Stimulated activated CD4-positive, alpha-beta T cell treated with anti-CD3 and anti-CD28 coated beads, Interleukin-15, amount 100 ng/mL, for 24 hours (primary cell): Measurements from ENCODE around the gene SLC25A2.
A peak's percentile ranks its signal among the peaks of the same experiment; 100 is the strongest.
"Not testable (repeated sequence)": the region's sequence is repeated elsewhere in the genome, so short reads cannot be mapped to it uniquely, and the experiment has no call there.

ENCODE experiments used
- DNase-seq: peaks from one replicate; pipeline ENCODE4 v3.0.0-alpha.2; 2020

SLC25A2 gene

DNA sequence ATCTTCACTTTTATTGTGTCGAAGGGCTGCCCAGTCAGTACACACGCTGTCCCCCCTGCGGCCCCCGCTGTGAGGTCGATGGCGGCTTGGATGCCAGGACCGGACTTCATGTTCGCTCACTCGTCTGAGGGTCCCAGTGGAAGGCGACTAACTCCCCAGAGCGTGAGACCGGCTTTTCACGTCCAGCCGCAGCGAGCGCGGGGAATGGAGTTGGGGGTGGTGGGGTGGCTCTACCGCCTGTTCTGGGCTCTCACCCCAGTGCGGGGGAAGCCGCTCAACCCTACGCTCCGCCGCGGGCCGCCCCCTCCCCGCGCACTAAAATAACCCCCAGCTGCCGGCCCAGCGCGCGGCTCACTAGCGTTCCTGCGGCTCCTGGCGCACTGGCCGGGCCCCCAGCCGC, at the start of gene SLC25A2:
SLC25A2 (minus strand) TSS at position 294 of the 400 bp plus-strand sequence; CDS start at position 110, 184 bp downstream.
- no peak for DNase-seq

DNA sequence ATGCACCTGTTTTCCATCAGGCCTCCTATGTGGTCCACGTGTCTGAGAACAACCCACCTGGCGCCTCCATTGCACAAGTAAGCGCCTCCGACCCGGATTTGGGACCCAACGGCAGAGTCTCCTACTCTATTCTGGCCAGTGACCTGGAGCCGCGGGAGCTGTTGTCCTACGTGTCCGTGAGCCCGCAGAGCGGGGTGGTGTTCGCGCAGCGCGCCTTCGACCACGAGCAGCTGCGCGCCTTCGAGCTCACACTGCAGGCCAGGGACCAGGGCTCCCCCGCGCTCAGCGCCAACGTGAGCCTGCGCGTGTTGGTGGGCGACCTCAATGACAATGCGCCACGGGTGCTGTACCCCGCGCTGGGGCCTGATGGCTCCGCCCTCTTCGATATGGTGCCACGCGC, 47.7 kb upstream of the SLC25A2 start:
- DNase-seq = no peak

DNA sequence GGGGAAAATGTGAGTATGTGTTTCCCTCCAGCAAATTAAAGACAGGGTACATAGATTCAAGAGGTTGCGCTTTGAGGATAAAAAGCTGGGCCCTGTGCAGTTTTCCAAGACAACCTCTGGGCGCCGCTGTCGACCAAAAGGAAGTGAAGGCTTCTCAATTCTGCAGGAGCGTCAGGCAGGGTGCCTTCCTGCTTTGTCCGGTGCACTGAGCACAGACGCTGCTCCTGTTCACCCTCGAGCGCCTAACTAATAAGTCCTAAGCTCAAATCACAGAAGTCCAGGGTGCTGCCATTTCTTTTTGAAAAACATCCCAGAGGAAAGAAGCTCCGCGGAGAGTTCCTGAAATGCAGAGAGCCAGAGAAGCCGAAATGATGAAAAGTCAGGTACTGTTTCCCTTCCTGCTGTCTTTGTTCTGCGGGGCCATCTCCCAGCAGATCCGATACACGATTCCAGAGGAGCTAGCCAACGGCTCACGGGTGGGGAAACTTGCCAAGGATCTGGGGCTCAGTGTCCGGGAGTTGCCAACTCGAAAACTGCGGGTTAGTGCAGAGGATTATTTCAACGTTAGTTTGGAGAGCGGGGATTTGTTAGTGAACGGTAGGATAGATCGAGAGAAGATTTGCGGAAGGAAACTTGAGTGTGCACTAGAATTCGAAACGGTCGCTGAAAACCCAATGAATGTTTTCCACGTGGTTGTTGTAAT, 46.2 kb upstream of the SLC25A2 start, which contains the start of gene PCDHGB1:
PCDHGB1 (plus strand) TSS at position 183 of the 703 bp plus-strand sequence; CDS start at position 345, 162 bp downstream.
- peak; percentile 48 for DNase-seq

DNA sequence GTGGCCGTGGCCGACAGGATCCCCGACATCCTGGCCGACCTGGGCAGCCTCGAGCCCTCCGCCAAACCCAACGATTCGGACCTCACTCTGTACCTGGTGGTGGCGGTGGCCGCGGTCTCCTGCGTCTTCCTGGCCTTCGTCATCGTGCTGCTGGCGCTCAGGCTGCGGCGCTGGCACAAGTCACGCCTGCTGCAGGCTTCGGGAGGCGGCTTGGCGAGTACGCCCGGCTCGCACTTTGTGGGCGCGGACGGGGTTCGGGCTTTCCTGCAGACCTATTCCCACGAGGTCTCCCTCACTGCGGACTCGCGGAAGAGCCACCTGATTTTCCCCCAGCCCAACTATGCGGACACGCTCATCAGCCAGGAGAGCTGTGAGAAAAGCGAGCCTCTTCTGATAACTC, 42.2 kb upstream of the SLC25A2 start:
- not testable (repeated sequence) for DNase-seq

DNA sequence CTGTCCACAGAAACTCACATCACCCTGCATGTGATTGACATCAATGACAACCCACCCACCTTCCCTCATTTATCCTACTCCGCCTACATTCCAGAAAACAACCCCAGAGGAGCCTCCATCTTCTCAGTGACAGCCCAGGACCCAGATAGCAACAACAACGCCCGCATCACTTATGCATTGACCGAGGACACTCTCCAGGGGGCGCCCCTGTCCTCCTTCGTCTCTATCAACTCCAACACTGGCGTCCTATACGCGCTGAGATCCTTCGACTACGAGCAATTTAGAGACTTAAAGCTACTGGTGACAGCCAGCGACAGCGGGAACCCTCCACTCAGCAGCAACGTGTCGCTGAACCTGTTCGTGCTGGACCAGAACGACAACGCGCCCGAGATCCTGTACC, 41.5 kb upstream of the SLC25A2 start:
- DNase-seq = no peak

DNA sequence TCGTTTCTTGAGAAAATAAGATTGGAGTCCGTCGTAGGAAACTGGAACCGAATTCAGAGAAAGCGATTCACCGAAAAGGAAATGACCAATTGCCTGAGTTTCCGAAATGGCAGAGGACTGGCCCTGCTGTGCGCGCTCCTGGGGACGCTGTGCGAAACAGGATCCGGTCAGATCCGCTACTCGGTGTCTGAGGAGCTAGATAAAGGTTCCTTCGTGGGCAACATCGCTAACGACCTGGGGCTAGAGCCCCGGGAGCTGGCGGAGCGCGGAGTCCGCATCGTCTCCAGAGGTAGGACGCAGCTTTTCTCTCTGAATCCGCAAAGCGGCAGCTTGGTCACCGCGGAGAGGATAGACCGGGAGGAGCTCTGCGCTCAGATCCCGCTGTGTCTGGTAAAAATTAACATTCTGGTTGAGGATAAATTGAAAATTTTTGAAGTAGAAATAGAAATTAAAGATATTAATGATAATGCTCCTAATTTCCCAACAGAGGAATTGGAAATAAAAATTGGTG, 40.2 kb upstream of the SLC25A2 start:
- DNase-seq = no peak

DNA sequence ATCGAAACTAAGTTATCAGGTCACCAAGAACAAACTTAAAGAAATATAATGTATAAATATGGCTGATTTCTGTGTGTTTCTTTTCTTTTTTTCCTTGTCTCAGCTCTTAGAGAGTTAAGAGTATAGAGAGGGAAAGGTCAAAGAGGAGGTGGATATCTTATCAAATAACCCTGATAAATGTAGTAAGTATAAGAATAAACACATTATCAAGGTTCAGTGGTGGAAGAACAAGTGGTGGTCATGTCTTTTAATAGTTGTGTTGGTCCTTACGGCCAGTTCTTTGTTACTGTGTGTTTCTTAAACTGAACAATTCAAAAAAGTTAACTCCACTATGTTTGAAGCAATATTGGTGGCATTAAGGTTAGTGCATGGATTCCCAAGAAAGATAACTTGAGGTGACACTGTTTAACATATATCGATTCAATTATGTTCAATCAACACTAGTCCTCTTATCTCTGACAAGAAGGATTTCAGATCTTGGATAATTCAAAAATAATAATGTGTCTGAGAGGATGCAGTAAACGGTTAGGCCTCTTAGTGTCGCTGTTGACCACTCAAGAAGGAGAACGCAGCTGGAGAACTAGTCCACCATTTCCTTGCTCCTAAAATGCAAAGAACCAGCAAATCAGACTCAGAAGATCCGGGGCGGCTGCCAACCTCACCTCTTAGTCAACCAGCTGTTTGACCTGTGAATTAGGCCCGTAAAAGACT, 39.5 kb upstream of the SLC25A2 start, which contains the start of gene PCDHGA3:
PCDHGA3 (plus strand) TSS at position 588 of the 711 bp plus-strand sequence. CDS start 205 bp downstream, outside the sequence.
- DNase-seq = no peak

DNA sequence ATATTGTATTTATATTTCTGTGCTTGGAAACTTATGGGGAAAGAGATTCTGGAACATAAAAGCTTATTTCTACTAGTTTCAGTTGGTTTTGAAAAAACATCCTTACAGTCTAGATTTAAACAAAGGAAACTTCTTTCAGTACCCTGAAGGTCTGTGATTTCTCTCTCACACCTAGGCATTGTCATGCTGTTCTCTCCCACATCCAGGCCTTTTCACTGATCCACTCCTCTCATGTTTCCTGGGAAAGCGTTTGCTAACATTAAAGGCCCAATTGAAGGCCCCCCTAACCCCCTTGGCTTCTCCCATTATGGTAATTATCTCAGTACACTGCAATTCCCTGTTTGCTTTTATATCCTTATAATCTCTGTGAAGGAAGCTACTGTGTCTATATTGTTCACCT, 38.9 kb upstream of the SLC25A2 start:
- DNase-seq = no peak

- DNase-seq = not testable (repeated sequence)
These were observed 37.0 kb upstream of the SLC25A2 start for GRCh38 chr5:141340781-141341354.

- no peak for DNase-seq
These were observed 34.9 kb upstream of the SLC25A2 start, which contains the start of gene PCDHGA2 for GRCh38 chr5:141338538-141339306. PCDHGA2 (plus strand) TSS chr5:141338760.

GRCh38 chr5:141332571-141332970, 28.7 kb upstream of the SLC25A2 start:
- DNase-seq = not testable (repeated sequence)

GRCh38 chr5:141330299-141331080, 26.6 kb upstream of the SLC25A2 start, which contains the start of gene PCDHGA1:
PCDHGA1 (plus strand) TSS chr5:141330514.
- DNase-seq = peak; percentile 25

- no peak for DNase-seq
These were observed 24.4 kb upstream of the SLC25A2 start for GRCh38 chr5:141328231-141328630.

DNA sequence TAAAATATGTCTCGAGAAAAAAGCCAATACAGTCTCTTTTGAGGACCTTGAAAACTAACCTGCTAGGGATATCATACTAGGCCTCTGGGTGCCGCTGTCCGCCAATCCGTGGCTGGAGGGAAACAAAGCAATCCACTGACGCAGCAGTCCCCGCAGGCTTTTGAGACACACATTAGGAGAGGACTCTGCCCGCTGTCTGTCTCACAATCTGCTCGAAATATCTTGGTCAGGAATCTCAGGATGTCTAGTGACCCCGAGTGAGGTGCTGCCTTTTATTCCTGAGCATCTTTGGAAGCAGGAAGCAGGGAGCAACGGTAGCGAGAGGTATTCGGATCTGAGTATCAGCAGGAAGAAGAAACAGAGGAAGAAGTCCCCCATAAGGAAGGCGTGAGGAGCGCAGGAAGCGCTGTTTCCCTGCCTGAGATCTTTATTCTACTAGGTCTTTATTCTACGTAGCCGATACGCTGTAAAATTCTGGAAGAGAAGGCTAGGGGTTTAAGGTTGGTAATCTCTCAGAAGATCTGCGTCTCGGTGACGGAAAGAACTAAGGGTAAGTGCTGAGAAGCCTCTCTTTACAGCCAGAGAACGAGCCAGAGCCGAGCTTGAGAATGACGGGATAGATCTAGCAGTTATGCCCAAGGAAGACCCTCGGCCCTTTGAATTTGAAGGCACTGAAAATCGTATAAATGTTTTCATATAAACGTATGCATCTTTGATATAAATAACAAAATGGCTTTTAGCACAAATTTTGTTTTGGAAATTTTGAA, 22.4 kb upstream of the SLC25A2 start:
- peak; percentile 78 for DNase-seq

- DNase-seq = no peak
These were observed 18.4 kb upstream of the SLC25A2 start for GRCh38 chr5:141322261-141322660.

DNA sequence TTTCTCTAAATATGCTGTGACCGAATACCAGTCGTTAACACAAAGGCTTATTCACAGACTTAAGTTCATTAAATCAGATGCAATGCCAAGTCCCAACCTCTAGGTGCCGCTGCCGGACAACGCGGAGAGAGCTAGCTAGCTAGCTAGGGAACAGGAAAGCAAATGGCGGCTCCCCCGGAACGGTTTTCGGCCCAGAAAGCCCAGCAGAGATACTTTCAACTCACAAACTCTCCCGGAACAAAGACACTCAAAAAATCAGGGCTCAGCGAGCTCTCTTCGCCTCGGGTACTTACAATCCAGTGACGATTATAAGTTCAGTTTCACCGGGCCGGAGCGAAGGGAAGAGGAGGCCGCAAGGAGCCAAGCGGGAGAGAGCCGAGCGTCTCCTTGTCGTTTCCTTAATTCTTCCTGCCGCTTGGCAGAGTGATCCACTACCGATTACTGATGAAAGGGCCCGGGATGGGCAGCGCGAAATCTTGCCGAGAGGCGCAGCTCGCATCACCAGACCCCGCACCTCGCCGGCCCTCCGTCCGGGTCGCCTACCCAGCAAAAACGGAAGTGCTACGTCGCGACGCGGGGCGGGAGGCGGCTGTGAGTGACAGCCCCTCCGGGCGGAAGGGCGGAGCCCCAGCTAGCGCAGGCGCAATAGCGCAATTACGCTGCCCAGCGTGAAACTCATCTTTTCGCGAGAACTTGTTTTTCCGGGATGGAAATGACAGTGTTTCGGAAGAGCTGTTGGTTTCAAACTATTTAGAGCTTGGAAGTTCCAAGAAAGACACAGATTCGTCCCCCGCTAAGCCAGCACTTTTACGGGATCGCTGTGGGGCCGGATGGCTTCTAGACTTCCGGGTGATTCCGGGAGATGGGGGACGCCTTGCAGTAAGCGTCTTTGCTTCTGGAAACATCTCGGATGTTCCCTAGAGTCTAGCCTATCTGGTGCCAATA, 16.6 kb upstream of the SLC25A2 start, which contains the start of gene TAF7:
TAF7 (minus strand) TSS at position 560 of the 945 bp plus-strand sequence. CDS start 740 bp downstream, outside the sequence.
- DNase-seq = peak; percentile 92

GRCh38 chr5:141319699-141320098, 15.8 kb upstream of the SLC25A2 start:
- DNase-seq = no peak

DNA sequence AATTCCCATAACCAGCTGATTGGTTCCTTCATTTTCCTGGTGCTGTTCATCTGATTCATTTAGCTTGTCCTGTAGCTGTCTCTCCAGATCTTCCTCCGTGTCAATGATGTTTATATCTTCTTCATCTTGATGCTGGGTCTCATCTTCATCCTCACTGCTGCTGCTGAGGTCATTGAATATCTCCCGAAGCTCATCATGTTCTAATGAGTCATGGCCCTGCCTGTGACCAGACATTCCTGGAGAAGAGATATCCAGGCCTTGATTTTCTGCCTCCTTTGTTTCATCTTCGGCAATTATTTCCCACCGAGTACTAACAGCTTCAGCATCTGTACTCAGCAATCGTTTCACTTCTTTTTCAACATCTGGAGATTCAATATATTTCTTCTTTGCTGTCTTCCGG, 15.4 kb upstream of the SLC25A2 start:
- DNase-seq = no peak

- not testable (repeated sequence) for DNase-seq
These were observed 13.1 kb upstream of the SLC25A2 start for GRCh38 chr5:141316963-141317362.
